PC-9 (cell line): ENCODE measurements around the gene ZDHHC7. TPM values are rescaled to one million over a fixed set of nuclear protein-coding genes. Genes with fewer than 3 reads are reported as not detected.

Source experiments
- BruUV-seq: library from RNA; stranded (reverse); fragments of 400-500 nt; replicated peaks from 2 replicates; lab custom pipeline; 2021; lab: Mats Ljungman, UMichigan
- CTCF ChIA-PET: fragments of 300-600 bp; sonication (Branson Sonifier 250); formaldehyde crosslinking; loops from one replicate; lab custom pipeline; 2022; ENCODE audit warnings: antibody characterized with exemption; lab: Charles Lee
- POLR2A ChIA-PET: fragments of 300-600 bp; sonication (Branson Sonifier 250); formaldehyde crosslinking; loops from one replicate; lab custom pipeline; 2022; ENCODE audit warnings: antibody characterized with exemption; ENCODE audit not compliant: unreplicated experiment; lab: Charles Lee
- DNase-seq, 2 experiments: peaks; one replicate each; pipeline versions ENCODE4 v3.0.0 to v3.0.0-alpha.2; 2015 to 2022; ENCODE audit warnings: mixed read lengths in 1 of 2
- H2AFZ ChIP-seq: fragments of 200-600 bp; sonication (generic); 2 replicates; pipeline ENCODE4 v1.8.1; 2017; ENCODE audit warnings: antibody characterized with exemption
- H3F3A ChIP-seq: fragments of 200-600 bp; sonication (generic); 2 replicates; pipeline ENCODE4 v1.8.1; 2017; ENCODE audit warnings: antibody characterized with exemption, mild to moderate bottlenecking, low read depth; ENCODE audit not compliant: insufficient read depth
- H3K27ac ChIP-seq: fragments of 200-600 bp; sonication (generic); 2 replicates; pipeline ENCODE4 v1.6.1; 2016; ENCODE audit warnings: mixed run types
- H3K27me3 ChIP-seq: fragments of 200-600 bp; sonication (generic); 2 replicates; pipeline ENCODE4 v1.6.1; 2016; ENCODE audit warnings: low read depth, mixed run types; ENCODE audit not compliant: insufficient read depth
- H3K36me3 ChIP-seq: fragments of 200-600 bp; sonication (generic); 2 replicates; pipeline ENCODE4 v1.6.1; 2016; ENCODE audit warnings: low read depth, mixed run types
- H3K4me1 ChIP-seq: fragments of 200-600 bp; sonication (generic); replicated peaks from 2 replicates; pipeline ENCODE4 v1.6.1; 2016; ENCODE audit warnings: mixed run types; ENCODE audit not compliant: insufficient read depth
- H3K4me2 ChIP-seq: fragments of 200-600 bp; sonication (generic); 2 replicates; pipeline ENCODE4 v1.6.1; 2017; ENCODE audit warnings: mixed run types
- H3K4me3 ChIP-seq: fragments of 200-600 bp; sonication (generic); 2 replicates; pipeline ENCODE4 v1.6.1; 2016; ENCODE audit warnings: mixed run types
- H3K79me2 ChIP-seq: fragments of 200-600 bp; sonication (generic); 2 replicates; pipeline ENCODE4 v1.6.1; 2017; ENCODE audit warnings: low read depth, mixed run types
- H3K9me2 ChIP-seq: fragments of 200-600 bp; sonication (generic); 2 replicates; pipeline ENCODE4 v1.8.1; 2017; ENCODE audit warnings: mild to moderate bottlenecking; ENCODE audit not compliant: insufficient read depth
- H3K9me3 ChIP-seq: fragments of 200-600 bp; sonication (generic); 2 replicates; pipeline ENCODE4 v1.8.1; 2016; ENCODE audit warnings: low read depth; ENCODE audit not compliant: insufficient read depth
- H4K20me1 ChIP-seq: fragments of 200-600 bp; sonication (generic); 2 replicates; pipeline ENCODE4 v1.8.1; 2017; ENCODE audit not compliant: insufficient read depth
- EZH2 ChIP-seq: fragments of 200-600 bp; sonication (generic); IDR thresholded peaks from 2 replicates; pipeline ENCODE4 v1.8.0; 2017; ENCODE audit warnings: antibody characterized with exemption, low read depth
- intact Hi-C: fragments of 100-400 bp; cut with micrococcal nuclease; formaldehyde crosslinking; loops from one replicate; pipeline ENCODE4 v1.10.0; 2022; ENCODE audit not compliant: unreplicated experiment
- total RNA-seq: library from RNA; stranded (reverse); gene quantifications from 2 replicates; pipeline ENCODE4 v1.2.3, GENCODE V29; 2021
- TF ChIP-seq, protein P1 (sequence below): fragments of 200-600 bp; sonication (generic); conservative IDR thresholded peaks from 2 replicates; pipeline ENCODE4 v1.6.1; 2017; ENCODE audit warnings: mixed run types, antibody characterized with exemption, mild to moderate bottlenecking, moderate library complexity

The ZDHHC7 gene
- total RNA-seq, 1 experiment from 2014 or later = 79.3 TPM

DNA sequence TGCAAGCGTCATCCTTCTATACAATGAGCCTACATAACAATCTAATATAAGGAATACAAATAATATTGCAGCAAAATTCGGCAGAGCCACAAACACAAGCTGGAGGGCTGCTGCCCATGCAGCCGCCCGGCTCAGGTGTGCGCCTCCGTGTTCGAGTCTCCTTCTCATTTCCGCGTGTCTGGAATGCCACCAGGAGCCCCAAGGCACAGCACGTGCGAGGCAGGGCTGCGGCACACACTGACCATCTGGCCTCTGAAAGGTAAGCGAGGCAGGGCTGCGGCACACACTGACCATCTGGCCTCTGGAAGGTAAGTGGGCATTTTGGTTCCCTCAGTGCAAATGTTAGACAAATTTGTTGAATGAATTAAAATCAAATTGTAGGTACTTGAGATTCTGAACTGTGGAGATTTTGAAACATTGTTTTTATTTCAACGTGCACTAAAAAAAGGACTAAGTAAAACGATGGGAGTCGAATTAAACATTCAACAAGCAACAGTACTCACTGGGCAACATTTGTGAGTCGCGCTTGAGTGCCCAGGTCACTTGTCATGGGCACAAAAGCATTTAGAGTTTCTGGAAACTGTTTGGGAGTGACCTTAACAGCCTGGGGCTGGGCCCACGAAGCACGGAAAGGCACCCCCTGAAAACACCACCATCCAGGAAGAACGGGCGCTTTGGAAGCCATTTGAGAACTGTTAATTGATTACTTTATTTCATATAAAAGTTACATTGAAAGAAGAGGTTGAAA, 37.4 kb downstream of the ZDHHC7 start:
- H3K79me2 ChIP-seq = no peaks in the 10 kb centered on the region
- TF ChIP-seq EZH2 = no peak
- TF ChIP-seq, protein P1, sequence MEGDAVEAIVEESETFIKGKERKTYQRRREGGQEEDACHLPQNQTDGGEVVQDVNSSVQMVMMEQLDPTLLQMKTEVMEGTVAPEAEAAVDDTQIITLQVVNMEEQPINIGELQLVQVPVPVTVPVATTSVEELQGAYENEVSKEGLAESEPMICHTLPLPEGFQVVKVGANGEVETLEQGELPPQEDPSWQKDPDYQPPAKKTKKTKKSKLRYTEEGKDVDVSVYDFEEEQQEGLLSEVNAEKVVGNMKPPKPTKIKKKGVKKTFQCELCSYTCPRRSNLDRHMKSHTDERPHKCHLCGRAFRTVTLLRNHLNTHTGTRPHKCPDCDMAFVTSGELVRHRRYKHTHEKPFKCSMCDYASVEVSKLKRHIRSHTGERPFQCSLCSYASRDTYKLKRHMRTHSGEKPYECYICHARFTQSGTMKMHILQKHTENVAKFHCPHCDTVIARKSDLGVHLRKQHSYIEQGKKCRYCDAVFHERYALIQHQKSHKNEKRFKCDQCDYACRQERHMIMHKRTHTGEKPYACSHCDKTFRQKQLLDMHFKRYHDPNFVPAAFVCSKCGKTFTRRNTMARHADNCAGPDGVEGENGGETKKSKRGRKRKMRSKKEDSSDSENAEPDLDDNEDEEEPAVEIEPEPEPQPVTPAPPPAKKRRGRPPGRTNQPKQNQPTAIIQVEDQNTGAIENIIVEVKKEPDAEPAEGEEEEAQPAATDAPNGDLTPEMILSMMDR = no peak
- BruUV-seq = no TSS peak
- no peaks in the 10 kb centered on the region for H3K9me2 ChIP-seq
- peaks cover 10% of the 10 kb centered on the region for H3K4me1 ChIP-seq
- no peaks in the 10 kb centered on the region for H4K20me1 ChIP-seq
- DNase-seq = no peak
- no peak overlapping the region for H3K27ac ChIP-seq
- no peak overlapping the region for H3K4me3 ChIP-seq
- no peaks in the 10 kb centered on the region for H3K9me3 ChIP-seq
- no peaks in the 10 kb centered on the region for H3K27me3 ChIP-seq
- ChIA-PET CTCF (interaction anchor here (4.0 kb wide), 1 partner anchor 220 kb away, joined by 28 read pairs; no protein-coding TSS in a partner anchor), POLR2A (no interaction called here)
- intact Hi-C loops = loop anchor here (5.0 kb wide), 2 partner anchors 237 to 462 kb away; no protein-coding TSS in a partner anchor
- peaks cover 3% of the 10 kb centered on the region for H3K36me3 ChIP-seq
- no peak overlapping the region for H2AFZ ChIP-seq
- H3F3A ChIP-seq = peaks cover 12% of the 10 kb centered on the region; the same call in 1 of the 2 replicates
- H3K4me2 ChIP-seq = no peak overlapping the region

DNA sequence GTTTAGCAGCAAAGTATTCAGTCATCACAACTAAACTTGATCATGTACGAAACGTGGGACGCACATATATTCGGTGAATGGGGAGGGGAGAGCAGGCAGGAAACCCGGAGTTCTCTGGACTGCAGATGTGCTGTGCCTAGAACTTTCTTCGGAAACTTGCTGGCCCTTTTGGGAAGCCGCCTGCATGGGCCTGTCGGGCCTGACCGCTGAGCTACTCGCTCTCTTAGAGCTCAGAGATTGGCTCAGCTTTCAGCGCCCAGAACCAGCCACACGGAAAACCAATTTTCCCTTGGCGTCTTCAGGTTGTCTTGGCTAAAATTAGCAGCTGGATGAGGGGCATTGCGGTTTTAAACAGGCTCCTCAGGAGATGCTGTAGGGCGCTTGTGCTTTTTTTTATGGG, 38.1 kb downstream of the ZDHHC7 start:
- TF ChIP-seq EZH2 = no peak
- TF ChIP-seq, protein P1 = no peak
- Histone ChIP-seq H3K4me3 (no peak overlapping the region), H3F3A (peaks cover 12% of the 10 kb centered on the region; the same call in 1 of the 2 replicates), H3K36me3 (no peaks in the 10 kb centered on the region), H3K9me2 (no peaks in the 10 kb centered on the region), H3K4me2 (no peak overlapping the region), H4K20me1 (no peaks in the 10 kb centered on the region), H3K79me2 (no peaks in the 10 kb centered on the region), H3K27ac (peak overlapping the region; percentile 56), H2AFZ (no peak overlapping the region), H3K9me3 (no peaks in the 10 kb centered on the region), H3K27me3 (no peaks in the 10 kb centered on the region), H3K4me1 (peaks cover 10% of the 10 kb centered on the region)
- intact Hi-C loops = loop anchor here (5.0 kb wide), 2 partner anchors 236 to 461 kb away; no protein-coding TSS in a partner anchor
- ChIA-PET CTCF (interaction anchor here (0.6 to 4.0 kb wide), 4 partner anchors 29 to 350 kb away, joined by 4 to 28 read pairs (median 10); no protein-coding TSS in a partner anchor), POLR2A (interaction anchor here (0.6 to 0.9 kb wide), 2 partner anchors 153 to 355 kb away, joined by 6 to 10 read pairs; partner anchors contain the start of gene COTL1)
- DNase-seq = no peak
- no TSS peak for BruUV-seq

DNA sequence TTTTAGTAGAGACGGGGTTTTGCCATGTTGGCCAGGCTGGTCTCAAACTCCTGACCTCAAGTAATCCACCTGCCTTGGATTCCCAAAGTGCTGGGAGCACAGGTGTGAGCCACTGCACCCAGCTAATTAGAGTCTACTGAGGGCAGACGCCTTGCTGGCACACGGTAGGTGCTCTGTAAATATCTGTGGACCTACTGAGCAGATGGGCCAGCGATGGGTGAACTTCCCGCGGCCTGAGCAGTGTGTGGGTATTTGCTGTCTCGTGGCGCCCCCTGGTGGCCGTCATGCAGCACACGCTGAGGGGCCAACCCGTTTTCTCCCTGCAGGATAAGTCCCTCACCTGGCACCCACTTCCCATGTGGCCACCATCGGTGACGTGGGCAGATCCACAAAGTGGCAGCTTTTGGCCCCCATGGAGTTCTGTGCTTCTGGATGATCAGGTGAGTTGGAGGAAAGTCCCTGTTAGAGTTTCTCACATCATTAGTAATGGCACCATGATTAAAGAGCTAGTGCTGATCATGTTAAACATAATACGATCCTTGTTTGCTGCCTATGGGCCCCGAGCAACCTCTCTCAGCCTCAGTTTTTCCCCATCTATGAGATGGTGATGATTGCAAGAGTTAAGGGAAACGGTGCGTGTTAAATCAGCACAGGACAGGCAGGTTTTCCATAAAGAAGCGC, 40.7 kb downstream of the ZDHHC7 start:
- H3K4me2 ChIP-seq = no peak overlapping the region

More for the DNA sequence above, 40.7 kb downstream of the ZDHHC7 start:
- H3K79me2 ChIP-seq = no peaks in the 10 kb centered on the region
- H3F3A ChIP-seq = peaks cover 12% of the 10 kb centered on the region; the same call in 1 of the 2 replicates
- DNase-seq = peak; percentile 61 to 74
- intact Hi-C loops = loop anchor here (1.0 to 5.0 kb wide), 5 partner anchors 45 to 458 kb away; no protein-coding TSS in a partner anchor
- no peaks in the 10 kb centered on the region for H3K27me3 ChIP-seq
- H3K4me3 ChIP-seq = no peak overlapping the region
- TF ChIP-seq, protein P1 = peak; percentile 95
- TF ChIP-seq EZH2 = no peak
- BruUV-seq = no TSS peak
- no peak overlapping the region for H3K27ac ChIP-seq
- ChIA-PET CTCF (interaction anchor here (0.5 to 4.0 kb wide), 8 partner anchors 16 to 245 kb away, joined by 3 to 28 read pairs (median 4); no protein-coding TSS in a partner anchor), POLR2A (no interaction called here)
- H3K9me2 ChIP-seq = no peaks in the 10 kb centered on the region
- H3K9me3 ChIP-seq = no peaks in the 10 kb centered on the region
- no peaks in the 10 kb centered on the region for H3K36me3 ChIP-seq
- H3K4me1 ChIP-seq = peaks cover 10% of the 10 kb centered on the region
- H4K20me1 ChIP-seq = no peaks in the 10 kb centered on the region
- H2AFZ ChIP-seq = no peak overlapping the region
